SIG-M5 (cell line): ENCODE data around the gene TBL2.
A peak's percentile ranks its signal among the peaks of the same experiment; 100 is the strongest.
"Not testable (repeated sequence)": the region's sequence is repeated elsewhere in the genome, so short reads cannot be mapped to it uniquely, and the experiment has no call there.

Source experiments
- DNase-seq: peaks from one replicate; lab custom pipeline; 2025; lab: John Stamatoyannopoulos, UW

The TBL2 gene

GRCh38 chr7:73570521-73570920 lies 7.9 kb downstream of the TBL2 start:
- DNase-seq, result no peak

- DNase-seq, result no peak
These were observed 9.3 kb downstream of the TBL2 start for GRCh38 chr7:73569042-73569608.

DNA sequence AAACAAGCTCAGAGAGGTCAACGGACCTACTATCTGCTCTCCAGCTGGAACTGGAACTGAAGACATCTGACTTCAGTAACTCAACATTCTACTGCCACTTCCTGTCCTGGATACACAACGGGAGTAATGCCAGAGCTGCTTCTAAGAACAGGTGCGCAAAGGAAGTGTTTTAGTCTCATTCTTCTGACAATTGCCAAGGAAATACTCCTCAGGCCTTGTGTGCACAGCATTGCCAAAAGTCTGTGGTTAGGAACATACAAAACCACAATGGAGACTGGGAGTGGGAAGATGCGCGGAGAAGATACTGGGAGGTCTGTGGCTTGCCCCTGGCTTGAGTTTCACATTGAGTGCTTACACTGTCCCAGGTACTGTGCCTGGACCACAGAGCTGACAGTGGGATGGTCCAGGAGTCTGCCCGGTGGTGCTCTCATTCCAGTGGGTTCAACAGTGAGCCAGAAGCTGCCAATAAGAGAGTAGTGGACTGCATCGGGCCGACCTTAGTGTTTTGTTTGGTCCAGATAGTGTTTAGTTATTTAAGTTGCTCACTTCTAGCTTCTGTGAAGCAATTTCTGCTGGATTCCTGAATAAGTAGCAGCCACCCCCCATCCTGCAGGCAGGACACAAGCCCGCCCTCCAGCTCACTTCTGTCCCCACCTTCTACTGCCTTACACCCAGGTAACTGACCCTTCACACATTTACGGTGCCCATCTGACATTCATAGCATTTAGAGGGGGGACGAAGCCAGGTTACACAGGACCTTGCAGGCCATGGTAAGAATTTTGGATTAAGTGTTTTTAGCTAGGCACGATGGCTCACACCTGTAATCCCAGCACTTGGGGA lies 10.3 kb downstream of the TBL2 start:
- no peak for DNase-seq

GRCh38 chr7:73567140-73567539 lies 11.2 kb downstream of the TBL2 start:
- DNase-seq, result no peak

DNA sequence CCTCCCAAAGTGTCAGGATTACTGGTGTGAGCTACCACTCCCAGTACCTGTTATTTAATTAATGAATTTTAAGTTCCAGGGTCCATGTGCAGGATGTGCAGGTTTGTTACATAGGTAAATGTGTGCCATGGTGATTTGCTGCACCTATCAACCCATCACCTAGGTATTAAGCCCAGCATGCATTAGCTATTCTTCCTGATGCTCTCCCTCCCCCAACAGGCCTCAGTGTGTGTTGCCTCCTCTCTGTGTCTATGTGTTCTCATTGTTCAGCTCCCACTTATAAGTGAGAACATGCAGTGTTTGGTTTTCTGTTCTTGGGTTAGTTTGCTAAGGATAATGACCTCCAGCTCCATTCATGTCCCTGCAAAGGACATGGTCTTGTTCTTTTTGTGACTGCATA lies 11.9 kb downstream of the TBL2 start:
- not testable (repeated sequence) for DNase-seq

- no peak for DNase-seq
These were observed 12.6 kb downstream of the TBL2 start for GRCh38 chr7:73565675-73566340.

DNA sequence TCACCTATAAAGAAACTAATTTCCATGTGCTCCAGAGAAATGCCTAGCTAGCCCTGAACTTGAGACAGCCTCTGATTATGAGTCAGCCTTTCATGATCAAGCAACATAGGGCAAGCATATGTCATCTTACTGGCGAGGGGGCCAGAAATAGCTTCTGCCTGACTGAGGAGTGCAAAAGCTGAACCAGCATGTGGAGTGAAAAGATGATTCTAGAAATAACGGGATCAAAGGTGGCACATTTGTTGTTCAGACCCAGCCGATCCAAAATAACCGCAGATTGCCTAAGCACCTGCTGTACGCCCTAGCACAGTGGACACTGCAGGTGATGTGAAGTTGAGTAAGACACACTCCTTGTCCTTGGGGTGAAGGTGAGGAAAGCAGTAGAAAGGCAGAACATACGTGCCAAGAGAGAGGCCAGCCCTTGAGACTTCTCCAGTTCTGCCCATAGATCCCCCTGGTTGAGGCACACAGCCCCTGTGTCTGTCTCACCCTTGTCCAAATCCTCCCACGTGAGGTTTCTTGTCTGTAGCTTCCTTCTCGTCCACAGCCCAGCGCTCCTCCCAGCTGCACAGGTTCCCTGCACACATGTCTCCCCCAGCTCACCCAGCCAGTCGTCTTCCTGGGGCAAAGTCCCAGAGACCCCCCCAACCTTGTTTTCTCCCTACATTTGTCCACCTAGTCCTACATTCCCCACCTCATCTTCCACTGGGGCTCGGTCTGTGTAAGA lies 18.1 kb downstream of the TBL2 start:
- peak; percentile 16 for DNase-seq

- DNase-seq, result no peak
These were observed 20.8 kb downstream of the TBL2 start, which contains the start of gene BCL7B for GRCh38 chr7:73557397-73558257. BCL7B (minus strand) TSS chr7:73557690; CDS start chr7:73557578, 112 bp downstream.

DNA sequence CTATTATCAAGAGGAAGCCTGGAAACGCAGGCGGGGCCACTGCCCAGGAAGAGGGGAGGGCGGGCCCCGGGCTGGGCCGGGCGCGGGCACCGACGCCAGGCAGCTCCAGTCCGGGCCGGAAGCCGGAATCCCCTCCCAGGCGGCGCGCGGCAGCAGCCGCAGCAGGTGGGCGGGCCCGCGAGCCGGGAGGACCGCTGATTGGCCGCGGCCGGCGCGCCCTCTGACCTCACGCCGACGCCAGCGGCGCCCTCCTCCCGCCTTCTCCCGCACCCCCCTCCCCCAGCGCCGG lies 21.3 kb downstream of the TBL2 start:
- DNase-seq, result no peak

DNA sequence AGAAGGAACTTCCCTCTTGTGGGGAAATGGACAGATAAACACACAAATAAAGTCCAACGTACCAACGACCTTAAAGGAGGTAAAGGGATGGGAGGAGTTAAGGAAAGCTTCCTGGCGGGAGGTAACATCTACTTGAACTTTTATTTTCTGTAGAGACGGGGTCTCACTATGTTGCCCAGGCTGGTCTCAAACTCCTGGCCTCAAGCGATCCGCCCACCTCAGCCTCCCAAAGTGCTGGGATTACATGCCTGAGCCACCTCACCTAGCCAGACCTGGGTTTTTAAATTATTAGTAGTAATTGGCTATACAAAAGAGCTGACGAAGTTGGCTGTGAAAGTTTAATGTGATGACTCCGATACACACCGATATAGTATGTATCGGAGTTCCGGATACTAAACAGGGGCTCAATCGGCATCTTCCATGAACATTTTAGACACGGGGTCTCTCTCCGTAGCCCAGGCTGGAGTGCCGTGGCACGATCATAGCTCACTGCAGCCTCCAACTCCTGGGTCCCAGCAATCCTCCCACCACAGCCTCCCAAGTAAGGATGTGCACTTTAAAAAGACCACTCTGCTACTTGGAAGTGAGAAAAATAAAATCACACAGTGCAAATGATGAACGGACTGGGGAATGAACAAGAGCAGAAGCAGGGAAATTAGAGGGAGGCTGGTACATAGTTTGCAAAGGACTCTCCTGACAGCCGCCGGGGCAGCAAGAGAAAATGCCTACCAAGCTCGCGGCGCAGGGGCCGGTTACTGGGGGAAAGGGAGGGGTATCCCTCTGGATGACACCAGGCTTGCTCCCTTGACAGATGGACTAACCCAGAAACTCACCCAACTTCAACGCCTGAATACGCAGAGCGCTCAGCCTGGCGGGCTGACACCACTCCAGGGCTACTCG lies 21.9 kb downstream of the TBL2 start:
- DNase-seq, result no peak

GRCh38 chr7:73555411-73555982 lies 22.9 kb downstream of the TBL2 start:
- DNase-seq, result no peak

- DNase-seq, result not testable (repeated sequence)
These were observed 28.3 kb downstream of the TBL2 start for GRCh38 chr7:73550093-73550492.

DNA sequence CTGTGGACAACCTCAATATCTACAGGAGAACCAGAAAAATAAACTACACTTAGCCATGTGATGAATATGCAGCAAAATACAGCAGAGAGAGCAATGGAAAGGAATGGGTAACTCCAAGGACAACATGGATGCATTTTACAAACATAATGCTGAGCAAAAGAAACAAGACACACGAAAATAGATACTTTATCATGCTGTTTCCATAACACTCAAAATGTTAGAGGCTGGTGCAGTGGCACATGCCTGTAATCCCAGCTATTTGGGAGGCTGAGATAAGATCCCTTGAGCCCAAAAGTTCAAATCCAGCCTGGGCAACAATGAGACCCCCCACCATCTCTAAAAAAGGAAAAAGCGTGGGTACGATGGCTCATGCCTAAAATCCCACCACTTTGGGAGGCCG lies 29.2 kb downstream of the TBL2 start:
- DNase-seq, result no peak

DNA sequence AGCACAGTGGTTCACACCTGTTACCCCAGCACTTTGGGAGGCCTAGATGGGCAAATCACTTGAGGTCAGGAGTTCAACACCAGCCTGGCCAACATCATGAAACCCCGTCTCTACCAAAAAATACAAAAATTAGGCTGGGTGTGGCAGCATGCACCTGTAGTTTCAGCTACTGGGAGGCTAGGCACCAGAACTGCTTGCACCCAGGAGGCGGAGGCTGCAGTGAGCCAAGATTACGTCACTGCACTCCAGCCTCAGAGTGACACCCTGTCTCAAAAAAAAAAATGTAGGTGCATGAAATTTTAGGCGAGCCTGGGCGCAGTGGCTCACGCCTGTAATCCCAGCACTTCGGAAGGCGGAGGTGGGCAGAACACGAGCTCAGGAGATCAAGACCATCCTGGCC lies 30.5 kb downstream of the TBL2 start:
- DNase-seq, result no peak

- no peak for DNase-seq
These were observed 33.7 kb downstream of the TBL2 start for GRCh38 chr7:73544678-73545077.

- DNase-seq, result no peak
These were observed 36.7 kb downstream of the TBL2 start for GRCh38 chr7:73541722-73542121.

DNA sequence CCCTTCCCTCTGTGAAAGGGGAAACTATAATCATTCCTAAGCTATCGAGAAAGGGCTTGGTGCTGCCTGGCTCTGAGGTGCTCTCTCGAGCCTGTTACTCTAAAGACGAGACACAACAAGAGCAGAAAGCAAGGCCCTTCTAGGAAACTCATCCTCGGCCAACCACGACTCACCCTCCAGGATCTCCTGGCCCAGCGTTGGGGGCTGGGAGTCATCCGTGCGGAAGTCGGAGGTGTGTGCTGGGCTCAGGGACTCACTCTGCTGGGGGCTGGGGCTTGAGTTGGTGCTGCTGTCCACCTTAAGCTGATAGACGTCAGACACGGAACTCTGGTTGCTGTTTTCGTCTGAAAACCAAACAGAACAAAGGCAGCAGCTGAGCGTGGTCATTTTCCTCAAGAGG lies 38.7 kb downstream of the TBL2 start:
- no peak for DNase-seq

DNA sequence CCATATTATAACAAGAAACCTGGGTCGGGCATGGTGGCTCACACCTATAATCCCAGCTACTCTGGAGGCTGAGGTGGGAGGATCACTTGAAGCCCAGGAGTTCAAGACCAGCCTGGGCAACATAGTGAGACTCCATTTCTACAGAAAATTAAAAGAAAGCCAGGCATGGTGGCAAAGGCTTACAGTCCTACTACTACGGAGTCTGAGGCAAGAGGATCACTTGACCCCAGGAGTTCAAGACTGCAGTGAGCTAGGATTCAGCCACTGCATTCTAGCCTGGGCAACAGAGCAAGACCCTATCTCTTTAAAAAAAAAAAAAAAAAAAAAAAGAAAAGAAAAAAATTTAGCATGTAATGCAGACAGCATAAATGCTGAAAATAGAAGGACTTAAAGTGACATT lies 39.9 kb downstream of the TBL2 start:
- DNase-seq, result not testable (repeated sequence)

- DNase-seq, result no peak
These were observed 41.3 kb downstream of the TBL2 start for GRCh38 chr7:73537051-73537450.

DNA sequence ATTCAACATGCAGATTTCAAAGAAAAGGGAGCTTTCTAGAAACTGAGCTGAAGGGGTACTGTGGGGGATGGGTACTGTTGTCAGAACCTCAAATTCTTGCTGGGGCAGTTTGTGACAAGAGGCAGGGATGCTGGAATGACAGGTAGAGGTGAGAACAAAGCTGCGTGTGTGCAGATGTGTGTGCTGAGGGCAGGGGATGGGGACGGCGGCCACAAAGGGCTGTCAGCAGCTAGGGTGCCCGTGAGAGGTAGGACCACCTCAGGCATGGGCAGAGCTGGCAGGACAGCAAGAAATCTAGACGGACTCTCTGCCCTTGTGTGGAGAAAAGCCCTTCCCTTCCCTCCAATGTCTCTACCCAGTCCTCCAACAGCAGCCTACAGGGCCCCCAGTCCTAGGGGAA lies 41.9 kb downstream of the TBL2 start:
- DNase-seq, result no peak
